ENCODE measurements around the gene DDRGK1. TPM values are rescaled to one million over a fixed set of nuclear protein-coding genes. Genes with fewer than 3 reads are reported as not detected.
"Not testable (repeated sequence)": the region's sequence is repeated elsewhere in the genome, so short reads cannot be mapped to it uniquely, and the experiment has no call there.

Gene DDRGK1
- total RNA-seq, 1 donor from 2014 or later = 59.3 TPM

DNA sequence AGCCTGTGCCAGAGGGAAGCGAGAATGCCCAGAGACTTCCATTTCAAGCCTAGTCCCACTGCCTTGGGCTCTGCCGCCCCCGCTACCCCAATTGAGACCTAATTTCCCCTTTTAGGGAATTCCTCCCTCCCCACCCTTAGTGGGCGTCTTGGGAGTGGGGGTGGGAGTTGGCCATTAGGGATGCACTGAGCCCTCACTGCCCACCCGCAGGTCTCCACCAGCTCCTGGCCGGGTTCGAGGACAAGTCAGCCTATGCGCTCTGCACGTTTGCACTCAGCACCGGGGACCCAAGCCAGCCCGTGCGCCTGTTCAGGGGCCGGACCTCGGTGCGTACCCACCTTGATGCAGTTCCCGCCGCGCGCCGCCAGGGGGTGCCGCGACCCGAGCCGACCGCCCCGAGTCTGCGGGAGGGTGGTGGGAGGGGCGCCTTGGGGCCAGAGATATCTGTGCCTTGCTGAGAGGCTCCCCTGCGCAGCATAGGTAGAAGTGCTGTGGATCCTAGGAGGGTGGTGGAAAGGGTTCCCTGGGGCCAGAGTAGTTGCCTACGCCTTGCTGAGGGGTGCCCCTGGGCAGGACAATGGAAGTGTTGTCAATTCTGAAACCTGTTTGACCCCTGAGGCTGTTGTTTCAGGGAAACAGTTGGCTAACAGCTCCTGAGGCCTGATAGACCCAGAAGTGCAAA lies 14.0 kb upstream of the DDRGK1 start:
- DNase-seq (ENCODE audit: low spot score) = peak; percentile 94

DNA sequence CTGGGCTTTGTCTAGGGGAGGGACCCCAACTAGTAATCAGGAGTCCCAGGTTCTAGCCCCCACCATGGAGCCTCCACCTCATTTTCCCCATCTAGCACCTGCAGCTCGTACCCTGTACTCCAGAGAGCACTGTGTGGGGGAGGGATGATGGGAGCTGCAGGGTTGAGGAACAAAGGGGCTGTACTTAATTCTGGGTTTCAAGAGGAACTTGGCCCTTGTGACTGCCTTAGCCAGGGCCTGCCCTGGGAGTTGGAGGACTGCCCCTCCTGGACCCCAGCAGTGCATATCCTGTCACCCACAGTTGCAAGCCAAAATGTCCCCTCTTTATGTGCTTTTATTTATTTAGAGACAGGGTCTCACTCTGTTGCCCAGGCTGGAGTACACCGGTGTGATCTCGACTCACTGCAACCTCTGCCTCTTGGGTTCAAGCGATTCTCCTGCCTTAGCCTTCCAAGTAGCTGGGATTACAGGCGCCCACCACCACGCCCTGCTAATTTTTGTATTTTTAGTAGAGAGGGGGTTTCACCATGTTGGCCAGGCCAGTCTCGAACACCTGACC lies 11.0 kb upstream of the DDRGK1 start:
- not testable (repeated sequence) for DNase-seq (ENCODE audit: low spot score)

DNA sequence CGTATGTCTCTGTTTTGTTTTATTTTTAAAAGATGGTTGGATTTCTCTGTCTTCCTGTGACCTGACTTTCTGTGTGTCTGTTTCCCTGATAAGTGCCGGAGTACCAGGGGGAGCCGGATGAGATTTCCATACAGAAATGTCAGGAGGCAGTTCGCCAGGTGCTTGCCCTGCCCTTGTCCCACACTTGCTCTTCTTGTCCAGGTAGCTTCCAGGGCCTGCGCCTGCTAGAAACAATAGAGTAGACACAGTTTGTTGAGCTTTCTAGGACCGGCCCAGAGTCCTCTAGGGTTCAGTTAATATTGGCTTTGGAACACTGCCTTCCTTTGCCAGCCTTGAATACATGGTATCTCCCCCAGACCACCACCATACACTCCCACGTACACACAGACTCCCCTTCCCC lies 8.7 kb upstream of the DDRGK1 start:
- no peak for DNase-seq (ENCODE audit: low spot score)

DNA sequence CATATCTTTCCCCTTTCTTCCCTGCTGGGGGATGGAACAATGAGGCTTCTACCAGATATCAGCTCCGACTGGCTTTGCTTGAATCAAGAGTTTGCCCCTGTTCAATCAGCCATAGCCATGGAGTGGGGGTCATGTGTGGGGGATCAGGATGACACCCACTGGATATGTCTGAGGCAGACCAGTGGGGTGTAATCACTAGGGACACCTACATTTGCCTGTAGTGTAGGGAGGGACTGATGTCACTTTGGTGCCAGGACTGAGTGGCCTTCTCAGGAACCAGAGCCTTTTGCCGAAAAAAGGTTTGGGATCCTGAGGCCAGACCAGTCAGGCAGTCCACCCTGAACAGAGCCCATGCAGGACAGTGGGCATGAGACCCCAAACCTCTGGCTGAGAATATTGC lies 5.9 kb upstream of the DDRGK1 start:
- DNase-seq (ENCODE audit: low spot score) = no peak

DNA sequence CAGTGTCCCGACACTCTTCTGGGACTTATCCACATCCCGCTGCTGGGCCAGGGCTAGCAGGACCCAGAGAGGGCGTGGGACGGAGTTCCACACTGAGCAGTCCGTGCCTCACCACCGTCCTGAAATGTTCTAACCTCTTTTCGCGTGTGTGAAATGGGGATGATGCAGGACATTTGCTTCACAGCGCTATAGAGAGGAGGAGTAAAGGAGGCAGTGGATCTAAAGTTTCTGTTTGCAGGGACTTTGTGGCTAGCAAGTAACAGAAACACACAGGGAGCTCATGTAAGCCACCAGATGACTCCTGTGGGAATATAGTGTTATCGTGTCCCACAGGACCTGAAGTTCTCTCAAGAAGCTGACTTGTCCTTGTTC lies 5.5 kb upstream of the DDRGK1 start:
- DNase-seq (ENCODE audit: low spot score) = no peak

DNA sequence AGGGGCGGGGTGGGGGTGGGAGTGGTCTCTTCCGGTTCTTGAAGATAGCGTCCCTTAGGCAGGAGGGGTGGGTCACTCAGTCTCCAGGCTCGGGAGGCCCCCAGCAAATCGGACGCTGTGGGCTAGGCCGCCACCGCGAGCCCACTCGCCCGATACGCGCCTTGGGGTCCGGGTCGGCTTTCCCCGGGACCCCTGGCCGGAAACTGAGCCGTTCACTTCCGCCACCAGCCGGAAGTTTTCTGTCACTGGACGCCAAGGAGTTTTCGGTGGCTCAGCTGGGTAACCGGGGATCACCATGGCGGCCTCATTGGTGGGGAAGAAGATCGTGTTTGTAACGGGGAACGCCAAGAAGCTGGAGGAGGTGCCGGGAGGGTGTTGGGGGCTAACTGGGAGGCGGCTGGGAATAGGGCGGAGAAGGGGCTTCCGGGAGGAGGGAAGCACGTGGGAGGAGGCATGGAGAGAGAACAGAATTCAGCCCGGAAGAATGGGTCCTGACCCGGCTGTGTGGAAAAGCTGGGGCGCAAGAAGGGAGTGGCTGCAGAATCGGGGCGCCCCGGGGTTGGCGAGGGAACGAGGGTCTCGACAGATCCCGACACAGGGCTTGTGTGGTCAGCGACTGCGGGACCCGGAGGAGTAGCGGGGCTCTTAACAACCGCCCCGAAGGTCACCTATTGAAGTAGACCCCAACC lies 4.9 kb upstream of the DDRGK1 start, which contains the start of gene ITPA:
Gene ITPA, plus strand, starts transcription at position 242 of the 689 bp plus-strand sequence. Its CDS starts 54 bp downstream, at position 296.
- DNase-seq (ENCODE audit: low spot score) = no peak

DNA sequence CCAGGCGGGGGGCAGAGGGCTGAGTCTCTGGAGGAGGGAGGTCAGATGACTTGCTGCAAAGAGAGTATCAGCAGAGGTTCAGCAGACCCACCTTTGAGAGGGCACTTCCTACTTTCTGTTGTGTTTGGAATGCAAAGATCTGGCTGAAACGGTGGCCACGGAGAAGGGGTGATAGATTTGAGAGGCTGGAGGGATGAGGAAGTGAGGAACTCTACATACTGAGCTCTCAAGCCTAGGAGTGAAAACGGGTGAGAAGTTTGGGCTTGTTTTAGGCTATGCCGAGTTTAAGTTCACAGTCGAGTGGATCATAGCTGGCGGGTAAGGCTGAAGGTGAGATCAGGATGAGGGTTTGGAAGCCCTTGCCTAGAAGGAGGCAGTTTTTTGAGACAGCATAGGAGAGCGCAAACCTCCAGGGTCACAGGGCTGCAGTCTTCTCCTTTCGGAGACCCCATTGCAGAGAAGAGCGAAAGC lies 4.3 kb upstream of the DDRGK1 start:
- DNase-seq (ENCODE audit: low spot score) = no peak

DNA sequence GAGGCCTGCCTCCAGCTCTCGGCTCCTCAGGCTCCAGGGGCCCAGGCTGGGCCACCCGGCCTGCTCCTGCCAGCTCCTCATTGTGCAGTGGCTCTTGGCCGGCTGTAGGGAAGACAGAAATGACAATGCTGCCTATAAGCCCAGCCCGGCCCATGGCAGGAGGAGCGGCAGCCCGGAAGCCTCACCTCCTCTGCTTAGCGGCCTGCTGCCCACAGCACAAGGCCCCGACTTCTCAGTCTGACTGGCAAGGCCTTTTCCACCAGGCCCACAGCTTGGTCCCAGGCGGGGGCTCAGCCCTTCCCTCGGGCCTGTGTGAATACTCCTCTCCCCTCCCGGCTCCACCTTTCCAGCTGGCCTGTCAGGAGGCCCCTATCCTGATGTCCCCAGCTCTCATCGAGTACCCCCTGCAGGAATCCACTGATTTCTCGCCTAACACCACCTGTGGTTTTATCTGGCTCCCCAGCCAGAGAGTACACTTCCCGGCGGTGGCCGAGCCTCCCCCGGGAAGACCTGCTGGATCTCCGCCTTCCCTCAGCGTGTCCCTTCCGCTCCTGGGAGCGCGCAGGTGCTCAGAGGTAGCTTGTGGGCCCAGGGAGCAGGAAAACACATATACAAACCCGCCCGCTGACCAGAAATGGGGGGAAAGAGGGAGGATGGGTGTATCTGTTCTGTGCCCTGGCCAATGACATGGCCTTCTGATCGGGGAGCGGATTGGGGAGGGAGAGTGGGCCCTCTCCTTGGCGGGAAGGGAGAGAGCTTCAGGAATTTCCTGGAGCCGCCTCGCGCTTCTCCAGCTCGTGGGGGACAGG lies 963 bp downstream of the DDRGK1 start:
- DNase-seq (ENCODE audit: low spot score) = no peak

DNA sequence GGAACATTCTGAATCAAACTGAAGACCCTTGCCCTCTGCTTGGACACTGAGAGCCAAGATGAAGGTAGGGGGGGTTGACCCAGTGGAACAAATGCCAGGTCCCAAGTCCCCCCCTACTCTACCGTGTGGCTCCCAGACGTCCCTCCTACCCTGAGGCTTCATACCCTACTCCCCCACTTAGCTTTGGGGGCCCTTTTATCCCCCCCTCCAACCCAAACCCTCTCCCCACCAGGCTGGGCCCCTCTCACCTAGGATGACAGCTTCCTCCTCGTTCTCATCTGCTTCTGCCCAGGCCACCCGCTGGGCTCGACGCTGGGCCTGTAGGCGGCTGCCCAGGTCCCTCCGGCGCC lies 1.5 kb downstream of the DDRGK1 start:
- no peak for DNase-seq (ENCODE audit: low spot score)

DNA sequence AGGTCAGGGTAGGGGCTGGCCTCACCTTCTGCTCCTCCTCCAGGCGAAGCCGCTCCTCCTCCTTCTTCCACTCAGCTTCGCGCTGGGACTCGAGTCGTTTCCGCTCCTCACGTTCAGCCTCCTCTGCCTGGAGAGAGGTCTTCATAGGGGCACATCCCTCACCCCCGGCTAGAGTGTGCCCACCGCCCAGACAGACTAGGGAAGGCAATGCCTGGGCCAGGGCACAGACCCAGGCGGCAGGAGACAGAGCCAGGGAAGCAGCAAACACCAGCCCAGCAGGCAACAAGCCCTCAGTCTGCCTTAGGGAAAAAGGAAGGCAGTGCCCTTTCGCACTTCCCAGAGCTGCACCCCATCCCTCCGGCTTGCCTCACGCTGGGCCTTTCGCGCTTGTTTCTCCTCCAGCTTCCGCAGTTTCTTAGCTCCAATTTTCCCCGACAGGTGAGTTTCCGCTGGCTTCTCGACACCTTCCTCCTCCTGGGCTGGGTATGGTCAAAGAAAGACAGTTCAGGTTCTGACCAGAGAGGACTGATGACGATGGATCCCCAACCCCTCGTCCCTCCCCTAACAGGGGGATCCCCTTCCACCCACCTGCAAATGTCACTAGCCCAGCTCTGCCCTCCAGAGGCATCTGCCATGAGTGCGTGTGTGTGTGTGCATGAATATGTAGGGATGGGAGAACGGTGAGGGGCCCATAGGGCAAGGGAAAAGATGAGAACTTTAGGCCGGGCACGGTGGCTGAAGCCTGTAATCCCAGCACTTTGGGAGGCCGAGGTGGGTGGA lies 4.3 kb downstream of the DDRGK1 start:
- DNase-seq (ENCODE audit: low spot score) = no peak

DNA sequence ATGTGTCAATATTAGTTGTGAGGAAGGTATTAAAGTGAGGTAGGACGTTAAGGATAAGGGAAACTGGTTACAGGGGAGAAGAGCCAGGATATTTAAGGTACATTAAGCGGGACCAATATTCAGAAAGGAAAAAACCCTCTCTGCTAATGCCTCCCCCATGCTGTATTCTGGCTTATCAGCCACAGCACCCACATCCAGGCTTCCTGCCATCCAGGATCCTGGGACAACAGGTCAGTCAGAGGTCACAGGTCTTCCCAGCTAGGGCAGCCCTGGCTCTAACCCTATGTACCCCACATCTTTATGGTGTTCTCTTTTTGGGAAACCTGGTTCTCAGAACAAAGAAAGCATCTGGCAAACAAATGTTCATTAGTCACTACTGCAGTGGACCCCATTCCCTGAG lies 5.3 kb downstream of the DDRGK1 start:
- no peak for DNase-seq (ENCODE audit: low spot score)

DNA sequence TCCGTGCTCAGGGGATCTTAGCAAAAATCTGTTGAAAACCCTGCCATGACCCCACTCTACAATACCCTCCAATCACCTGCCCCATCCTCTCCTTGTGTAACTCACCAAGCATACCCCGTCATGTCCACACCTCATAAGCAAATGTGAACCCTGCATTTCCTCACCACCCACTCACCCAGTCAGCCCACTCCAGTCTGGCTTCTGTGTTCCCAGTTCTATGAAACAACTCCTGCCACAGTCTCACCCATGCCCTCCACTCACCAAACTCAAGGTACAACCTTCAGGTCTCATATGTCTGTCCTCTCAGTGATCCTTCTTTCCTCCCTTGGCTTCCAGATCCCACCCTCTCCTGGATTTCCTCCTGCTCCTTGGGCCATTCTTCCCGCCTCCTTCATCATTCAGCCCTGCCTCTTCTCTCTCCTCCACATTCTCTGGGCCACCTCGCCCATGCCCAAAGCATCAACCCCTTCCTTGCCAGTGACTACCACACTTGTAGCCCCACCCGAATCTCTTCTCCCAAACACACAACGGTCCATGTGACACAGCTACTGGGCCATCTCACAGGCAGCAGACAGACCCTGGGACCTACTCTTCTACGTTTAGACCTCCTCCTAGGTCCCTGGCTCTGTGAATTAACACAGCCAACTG lies 8.8 kb downstream of the DDRGK1 start:
- no peak for DNase-seq (ENCODE audit: low spot score)

DNA sequence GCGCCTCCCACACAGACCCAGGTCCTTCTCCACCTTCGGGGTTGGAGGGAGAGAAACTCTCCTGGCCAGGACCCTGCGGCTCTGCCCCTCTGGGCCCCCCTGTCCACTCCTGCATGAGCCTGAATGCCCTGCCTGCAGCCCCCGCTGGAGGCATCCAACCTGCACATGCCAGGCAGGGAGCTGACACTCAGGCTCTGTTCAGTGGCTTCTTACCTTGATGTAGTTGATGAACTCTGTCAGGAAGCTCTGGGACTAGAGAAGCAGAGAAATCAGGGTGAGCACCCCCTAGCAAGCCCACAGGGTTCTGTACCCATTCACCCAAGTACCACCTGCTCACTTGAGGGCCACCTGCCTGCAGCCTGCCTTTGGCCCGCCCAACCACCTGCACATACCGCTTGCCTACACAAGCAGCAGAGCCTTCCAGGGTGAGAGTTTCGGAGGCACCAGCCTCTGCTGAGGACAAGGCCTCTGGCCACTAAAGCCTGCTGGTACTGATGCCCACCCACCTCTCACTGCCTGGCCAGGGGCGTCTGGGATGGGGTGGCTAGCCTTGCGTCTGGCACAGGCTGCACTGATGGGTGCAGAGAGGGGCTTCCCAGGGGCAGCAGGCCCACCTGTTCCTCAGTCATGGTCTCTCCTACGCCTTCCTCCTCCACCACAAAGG lies 9.7 kb downstream of the DDRGK1 start:
- DNase-seq (ENCODE audit: low spot score) = no peak

DNA sequence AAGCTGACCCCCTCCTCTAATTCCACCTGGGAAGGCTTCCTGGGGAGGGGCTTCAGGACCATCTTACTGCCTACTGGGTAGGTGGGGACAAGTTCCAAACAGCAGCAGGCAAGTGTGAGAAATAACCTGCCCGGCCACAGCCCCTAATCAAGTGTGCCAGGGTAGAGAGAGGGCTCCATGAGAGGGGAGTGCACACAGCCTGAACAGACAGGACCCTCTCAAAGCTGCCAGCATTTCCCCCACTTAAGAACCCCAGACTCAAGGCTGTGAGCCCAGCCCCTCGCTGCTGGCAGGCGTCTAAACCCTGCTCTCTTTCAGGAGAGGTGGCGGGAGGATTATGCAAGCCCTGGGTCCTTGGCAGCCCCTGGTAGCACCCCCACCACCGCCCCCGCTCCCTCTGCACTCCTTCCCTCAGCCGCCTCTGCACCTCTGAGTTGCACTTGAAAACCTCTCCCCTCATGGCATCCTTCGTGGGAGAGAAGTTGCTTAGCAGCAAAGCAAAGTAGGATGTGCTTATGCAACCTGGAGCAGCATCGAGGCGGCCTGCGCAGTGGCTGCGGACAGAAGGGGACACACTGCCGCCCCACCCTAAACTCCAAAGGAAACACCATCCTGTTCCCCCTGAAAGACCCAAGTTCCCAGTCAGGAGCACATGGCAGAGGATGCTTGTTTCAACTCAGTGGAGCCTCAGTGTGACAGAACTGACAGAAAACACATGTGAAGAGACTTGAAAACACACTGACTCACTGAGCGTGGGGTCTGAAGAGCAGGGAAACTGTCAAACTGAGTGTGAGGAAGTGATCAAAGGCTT lies 10.5 kb downstream of the DDRGK1 start:
- DNase-seq (ENCODE audit: low spot score) = no peak

DNA sequence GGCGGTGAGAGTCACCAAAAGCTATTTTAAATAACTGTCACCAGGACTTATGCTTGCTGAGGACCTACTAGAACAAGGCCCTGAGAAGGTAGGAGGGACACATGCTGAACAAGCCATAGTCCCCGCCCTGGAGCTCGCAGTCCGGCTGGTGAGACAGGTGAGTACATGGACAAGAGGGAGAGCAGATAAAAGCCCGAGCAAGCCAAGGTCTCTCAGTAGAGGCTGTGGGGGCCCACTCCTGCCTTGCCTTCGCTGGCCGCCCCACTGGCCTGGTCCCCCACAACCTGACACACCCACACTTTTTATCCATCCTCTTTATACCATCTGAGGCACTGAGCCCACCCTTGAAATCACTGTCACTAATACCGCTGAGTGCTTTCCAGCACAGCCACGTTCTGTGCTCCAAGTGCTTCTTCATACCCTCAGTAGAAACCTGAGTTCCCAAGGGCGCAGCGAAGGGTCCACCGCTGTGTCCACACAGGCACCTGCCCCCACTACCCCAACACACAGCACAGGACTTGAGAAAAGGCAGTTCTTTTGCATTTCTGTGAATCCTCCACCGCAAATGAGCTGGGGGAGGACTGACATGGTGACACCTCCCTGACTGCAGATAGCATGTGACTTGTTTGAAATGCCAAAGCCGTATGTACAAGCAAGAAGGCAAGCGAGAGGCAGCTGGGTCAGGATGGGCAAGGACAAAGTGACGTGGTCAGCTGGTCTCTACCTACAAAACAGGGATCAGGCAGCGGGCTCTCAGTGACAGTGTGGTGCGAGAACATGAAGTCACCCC lies 12.1 kb downstream of the DDRGK1 start:
- no peak for DNase-seq (ENCODE audit: low spot score)

DNA sequence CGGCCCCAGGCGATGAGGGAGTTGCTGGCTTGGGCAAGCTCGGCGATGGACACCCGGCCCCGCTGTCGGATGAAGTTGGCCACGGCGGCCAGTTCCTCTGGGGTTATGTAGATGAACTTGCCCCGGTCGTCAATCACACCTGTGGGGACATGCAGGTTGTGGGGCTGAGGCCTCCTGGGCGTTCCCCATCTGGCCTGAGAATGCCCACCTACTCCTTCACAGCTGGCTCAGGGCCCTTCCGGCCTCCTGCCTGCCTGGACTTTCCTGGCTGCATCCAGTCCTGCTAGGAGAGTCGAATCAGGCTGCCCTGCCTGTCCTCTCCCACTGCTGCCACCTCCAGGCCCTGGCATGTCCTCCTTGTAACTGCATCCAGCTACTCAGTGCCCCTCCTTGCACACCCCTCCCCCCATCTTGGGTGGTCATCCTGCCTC lies 13.8 kb downstream of the DDRGK1 start:
- no peak for DNase-seq (ENCODE audit: low spot score)

DNA sequence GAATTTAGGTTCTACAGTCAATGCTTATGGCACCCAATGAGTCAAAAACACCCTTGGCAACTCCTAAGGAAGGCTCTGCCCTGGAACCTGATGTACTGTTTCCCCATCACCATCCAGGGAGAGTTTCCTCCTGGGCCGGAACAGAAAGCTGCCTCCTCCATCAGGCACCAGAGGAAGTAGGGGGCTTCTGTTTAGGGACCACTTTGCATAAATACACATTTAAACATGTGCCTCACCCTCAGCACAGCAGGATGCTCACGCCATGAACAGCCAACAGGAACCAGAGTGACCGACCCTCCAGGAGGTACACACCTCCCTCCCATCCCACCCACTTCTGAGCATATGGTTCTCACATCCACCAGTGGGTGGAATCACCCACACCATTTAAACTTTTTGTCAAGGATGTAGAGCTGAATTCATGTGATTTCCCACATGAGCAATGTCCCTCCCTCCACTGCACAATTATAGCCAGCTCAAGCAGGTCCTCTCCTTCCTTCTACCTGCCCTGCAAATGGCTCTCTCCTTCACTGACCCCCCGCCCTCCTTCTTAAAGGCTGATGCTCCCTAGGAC lies 14.8 kb downstream of the DDRGK1 start:
- DNase-seq (ENCODE audit: low spot score) = no peak
